ENCODE results near the gene FEM1B. TPM values are rescaled to one million over a fixed set of nuclear protein-coding genes. Genes with fewer than 3 reads are reported as not detected.
A peak's percentile ranks its signal among the peaks of the same experiment; 100 is the strongest.

The FEM1B gene
- total and polyA plus RNA-seq, 4 donors = 11.3 to 96.3 (median 45.1) TPM

DNA sequence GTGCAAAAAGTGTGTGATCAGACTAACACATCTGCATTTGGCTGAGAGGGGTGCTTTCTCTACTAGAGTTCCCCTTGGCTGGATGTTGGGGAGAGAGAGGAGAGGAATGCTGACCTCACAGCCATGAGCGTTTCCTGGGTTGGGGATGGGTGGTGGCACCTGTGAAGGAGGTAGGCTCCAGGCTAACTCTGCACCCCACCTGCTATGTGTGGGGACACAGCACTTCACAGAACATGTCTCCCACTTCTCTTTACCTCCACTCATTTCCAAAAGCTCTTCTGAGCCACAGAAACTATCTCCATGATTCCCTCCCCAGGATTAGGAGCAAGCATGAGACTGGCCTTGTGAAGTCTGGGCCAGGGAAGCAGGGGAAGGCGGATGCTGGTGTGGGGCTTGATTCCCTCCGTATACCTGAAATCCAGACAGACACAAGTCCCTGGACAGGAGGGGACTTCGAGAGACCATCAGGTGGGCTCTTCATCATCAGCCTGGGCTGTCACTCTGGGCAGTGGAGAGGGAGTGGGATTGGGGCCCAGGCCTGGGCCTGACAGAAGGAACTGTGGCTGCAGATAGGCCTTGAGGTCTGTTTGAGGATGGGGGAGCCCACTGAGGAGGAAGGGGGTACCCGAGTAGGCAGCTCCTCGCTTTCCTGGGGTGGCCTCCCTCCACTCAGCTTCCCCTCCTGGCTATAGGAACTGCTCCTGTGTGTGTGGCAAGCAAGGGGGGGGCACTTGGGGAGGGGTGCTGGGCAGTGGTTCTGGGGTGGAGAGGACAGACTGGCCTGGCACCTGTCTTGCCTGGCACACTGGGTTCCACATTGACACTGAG is 40.7 kb downstream of the FEM1B start:
- Histone ChIP-seq H3K4me1 (ENCODE audit: control insufficient read depth in 1 of 2, insufficient read depth in 2 of 2, low read length in 2 of 2) (no peaks in the 10 kb centered on the region), H3K27me3 (ENCODE audit: control insufficient read depth in 1 of 2, insufficient read depth in 2 of 2, low read length in 1 of 2) (no peaks in the 10 kb centered on the region), H3K36me3 (ENCODE audit: control insufficient read depth in 1 of 2, insufficient read depth in 2 of 2, low read length in 1 of 2) (peaks cover 5 to 15% of the 10 kb centered on the region in 2 donors), H3K9me3 (ENCODE audit: control insufficient read depth, low read length) (no peaks in the 10 kb centered on the region), H3K4me3 (ENCODE audit: low read length in 2 of 2) (no peak overlapping the region), H3K27ac (ENCODE audit: low read depth in 1 of 2, low read length in 2 of 2) (peak overlapping the region in 1 of 2 donors; percentile 28)
- WGBS, 2 donors = 89 to 91% methylated on average over 6 of the region's 6 CpGs
- ATAC-seq (ENCODE audit: low FRiP score) = no peak
- intact Hi-C loops (cut with DNase I) = no loop called here
- peak in 1 of 2 donors; percentile 59 for DNase-seq

DNA sequence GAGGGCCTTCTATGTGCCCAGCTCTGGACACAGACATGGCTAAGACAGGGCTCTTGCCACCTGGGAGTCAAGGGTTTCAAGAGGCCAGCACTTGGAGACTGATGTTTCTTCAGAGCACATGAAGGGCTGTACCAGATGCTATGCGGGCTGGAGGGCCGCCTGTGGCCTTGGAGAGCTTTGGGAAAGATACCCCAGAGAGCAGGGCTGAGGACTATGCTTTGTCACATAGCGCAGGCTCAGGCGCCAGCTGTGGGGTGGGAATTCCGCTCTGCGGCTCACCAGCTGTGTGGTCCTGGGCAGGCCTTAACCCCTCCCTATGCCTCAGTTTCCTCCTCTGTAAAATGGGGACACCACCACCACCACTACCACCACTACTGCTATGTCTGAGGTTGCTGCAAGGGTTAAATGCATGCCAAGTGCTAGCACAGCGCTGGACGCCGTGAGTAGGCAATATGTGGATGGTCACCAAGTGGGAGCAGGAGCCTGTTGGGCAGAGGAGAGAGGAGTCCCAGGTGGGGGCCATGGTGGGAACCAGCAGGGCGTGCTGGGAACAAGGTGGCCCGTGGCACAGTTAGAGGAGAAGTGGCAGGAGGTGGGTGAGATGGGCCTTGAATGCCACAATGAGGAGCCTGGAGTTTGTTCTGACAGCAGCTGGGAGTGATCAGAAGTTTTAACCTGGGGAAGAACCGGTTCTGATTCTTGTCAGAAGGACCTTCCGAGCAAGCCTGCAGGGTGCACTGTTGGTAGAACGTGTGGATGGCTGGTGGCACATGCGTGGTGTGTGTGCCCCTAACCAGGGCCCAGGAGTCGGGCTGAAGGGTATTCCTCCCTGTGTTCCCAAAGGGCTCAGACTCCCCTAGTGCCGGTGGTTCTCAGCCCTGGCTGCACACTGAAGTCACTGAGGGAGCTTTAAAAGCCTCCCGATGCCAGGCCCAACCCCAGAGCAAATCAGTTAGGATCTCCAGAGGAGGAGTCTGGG is 41.7 kb downstream of the FEM1B start:
- ATAC-seq (ENCODE audit: low FRiP score) (no peak), DNase-seq (peak; percentile 13 to 51)
- H3K4me1 ChIP-seq (ENCODE audit: control insufficient read depth in 1 of 2, insufficient read depth in 2 of 2, low read length in 2 of 2) = no peaks in the 10 kb centered on the region
- intact Hi-C loops (cut with DNase I) = no loop called here
- H3K9me3 ChIP-seq (ENCODE audit: control insufficient read depth, low read length) = no peaks in the 10 kb centered on the region
- WGBS, 2 donors = 86 to 93% methylated on average over 18 of the region's 18 CpGs
- peaks cover 5 to 19% of the 10 kb centered on the region in 2 donors for H3K36me3 ChIP-seq (ENCODE audit: control insufficient read depth in 1 of 2, insufficient read depth in 2 of 2, low read length in 1 of 2)
- H3K27ac ChIP-seq (ENCODE audit: low read depth in 1 of 2, low read length in 2 of 2) = no peak overlapping the region
- no peaks in the 10 kb centered on the region for H3K27me3 ChIP-seq (ENCODE audit: control insufficient read depth in 1 of 2, insufficient read depth in 2 of 2, low read length in 1 of 2)
- H3K4me3 ChIP-seq (ENCODE audit: low read length in 2 of 2) = no peak overlapping the region

DNA sequence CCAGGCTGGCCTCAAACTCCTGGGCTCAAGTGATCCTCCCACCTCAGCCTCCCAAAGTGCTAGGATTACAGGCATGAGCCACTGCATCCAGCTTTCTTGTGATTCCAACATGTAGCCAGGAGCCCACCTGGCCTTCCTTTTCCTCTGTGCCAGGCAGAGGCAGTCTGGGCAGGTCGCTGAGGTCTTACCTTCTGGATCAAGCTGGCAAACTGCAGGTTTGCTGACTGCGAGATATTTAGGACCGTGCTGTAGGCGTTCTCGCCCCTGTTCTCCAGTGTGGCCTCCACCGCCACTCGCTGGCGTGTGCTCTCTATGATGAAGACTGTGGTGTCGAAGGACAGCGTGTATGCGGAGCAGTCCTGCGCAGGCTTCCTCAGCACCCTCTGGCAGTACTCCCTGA is 42.5 kb downstream of the FEM1B start:
- H3K9me3 ChIP-seq (ENCODE audit: control insufficient read depth, low read length) = no peaks in the 10 kb centered on the region
- H3K4me1 ChIP-seq (ENCODE audit: control insufficient read depth in 1 of 2, insufficient read depth in 2 of 2, low read length in 2 of 2) = no peaks in the 10 kb centered on the region
- no peak for ATAC-seq (ENCODE audit: low FRiP score)
- 96 to 98% methylated on average over 12 of the region's 12 CpGs for WGBS, 2 donors
- peaks cover 5 to 21% of the 10 kb centered on the region in 2 donors for H3K36me3 ChIP-seq (ENCODE audit: control insufficient read depth in 1 of 2, insufficient read depth in 2 of 2, low read length in 1 of 2)
- no peak overlapping the region for H3K27ac ChIP-seq (ENCODE audit: low read depth in 1 of 2, low read length in 2 of 2)
- no peak overlapping the region for H3K4me3 ChIP-seq (ENCODE audit: low read length in 2 of 2)
- no peaks in the 10 kb centered on the region for H3K27me3 ChIP-seq (ENCODE audit: control insufficient read depth in 1 of 2, insufficient read depth in 2 of 2, low read length in 1 of 2)
- DNase-seq = peak; percentile 24 to 52
- intact Hi-C loops (cut with DNase I) = no loop called here

DNA sequence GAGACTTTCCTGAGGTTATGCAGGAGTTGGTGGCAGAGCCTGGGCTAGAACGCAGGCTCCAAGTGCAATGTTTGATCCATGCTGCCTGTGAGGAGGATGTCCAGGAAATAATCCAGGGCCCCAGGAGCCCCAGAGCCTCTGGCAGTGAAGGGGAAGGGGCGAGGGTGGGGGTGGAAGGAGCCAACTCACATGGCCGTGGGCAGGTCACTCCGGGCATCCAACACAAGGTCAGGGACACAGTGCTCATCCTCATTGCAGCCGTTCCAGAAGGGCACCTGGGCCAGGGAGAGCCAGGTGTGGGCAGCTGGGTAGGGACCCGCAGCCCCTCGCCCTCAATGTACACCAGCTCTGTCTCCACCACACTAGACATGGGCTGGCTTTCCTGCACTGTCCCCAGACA is 43.7 kb downstream of the FEM1B start:
- ATAC-seq (ENCODE audit: low FRiP score) (no peak), DNase-seq (peak; percentile 29 to 60)
- intact Hi-C loops (cut with DNase I) = no loop called here
- H3K4me3 ChIP-seq (ENCODE audit: low read length in 2 of 2) = no peak overlapping the region
- peaks cover 8 to 19% of the 10 kb centered on the region in 2 donors for H3K36me3 ChIP-seq (ENCODE audit: control insufficient read depth in 1 of 2, insufficient read depth in 2 of 2, low read length in 1 of 2)
- no peaks in the 10 kb centered on the region for H3K9me3 ChIP-seq (ENCODE audit: control insufficient read depth, low read length)
- no peaks in the 10 kb centered on the region for H3K27me3 ChIP-seq (ENCODE audit: control insufficient read depth in 1 of 2, insufficient read depth in 2 of 2, low read length in 1 of 2)
- peaks cover 0 to 3% of the 10 kb centered on the region in 2 donors for H3K4me1 ChIP-seq (ENCODE audit: control insufficient read depth in 1 of 2, insufficient read depth in 2 of 2, low read length in 2 of 2)
- 87 to 93% methylated on average over 7 of the region's 7 CpGs for WGBS, 2 donors
- no peak overlapping the region for H3K27ac ChIP-seq (ENCODE audit: low read depth in 1 of 2, low read length in 2 of 2)

DNA sequence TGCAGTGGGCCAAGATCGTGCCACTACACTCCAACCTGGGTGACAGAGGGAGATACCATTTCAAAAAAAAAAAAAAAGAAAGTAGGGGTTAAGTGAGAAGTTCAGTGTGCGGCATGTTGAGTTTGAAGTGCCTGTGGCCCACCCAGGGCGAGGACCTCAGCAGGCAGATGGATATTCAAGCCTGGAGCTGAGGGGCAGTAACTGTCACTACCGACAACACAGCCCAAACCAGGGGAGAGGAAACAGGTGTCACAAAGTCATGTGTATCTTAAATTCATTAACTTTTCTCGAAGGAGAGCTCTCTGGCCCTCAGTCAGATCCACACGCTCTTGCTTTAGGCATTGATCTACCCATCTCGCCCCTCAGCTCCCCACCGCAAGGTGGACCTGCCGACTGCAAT is 45.3 kb downstream of the FEM1B start:
- Histone ChIP-seq H3K27ac (ENCODE audit: low read depth in 1 of 2, low read length in 2 of 2) (no peak overlapping the region), H3K9me3 (ENCODE audit: control insufficient read depth, low read length) (no peaks in the 10 kb centered on the region), H3K36me3 (ENCODE audit: control insufficient read depth in 1 of 2, insufficient read depth in 2 of 2, low read length in 1 of 2) (peaks cover 8 to 17% of the 10 kb centered on the region in 2 donors), H3K4me3 (ENCODE audit: low read length in 2 of 2) (no peak overlapping the region), H3K27me3 (ENCODE audit: control insufficient read depth in 1 of 2, insufficient read depth in 2 of 2, low read length in 1 of 2) (no peaks in the 10 kb centered on the region), H3K4me1 (ENCODE audit: control insufficient read depth in 1 of 2, insufficient read depth in 2 of 2, low read length in 2 of 2) (peaks cover 2 to 3% of the 10 kb centered on the region in 2 donors)
- DNase-seq (no peak), ATAC-seq (ENCODE audit: low FRiP score) (no peak)
- WGBS, 2 donors = 75 to 79% methylated on average over 9 of the region's 9 CpGs
- intact Hi-C loops (cut with DNase I) = no loop called here

DNA sequence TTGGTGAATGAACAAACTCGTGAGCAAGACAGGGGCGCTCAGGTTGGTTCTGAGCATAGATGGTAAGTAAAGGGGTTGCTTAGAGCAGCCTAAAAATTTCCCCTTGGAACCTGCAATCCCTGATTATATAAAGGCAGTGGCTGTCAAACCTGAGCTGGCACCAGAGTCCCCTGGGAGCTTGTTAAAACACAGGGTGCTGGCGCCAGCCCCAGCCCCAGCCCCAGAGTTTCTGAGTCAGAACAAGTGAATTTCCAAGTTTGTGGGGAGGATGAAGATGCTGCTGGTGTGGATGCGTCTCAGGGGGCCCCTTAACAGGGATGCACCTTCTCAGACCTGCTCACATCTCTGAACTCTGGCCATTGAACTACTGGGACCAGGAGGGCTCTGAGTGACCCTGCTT is 48.2 kb downstream of the FEM1B start:
- 31 to 32% methylated on average over 4 of the region's 4 CpGs for WGBS, 2 donors
- Histone ChIP-seq H3K27ac (ENCODE audit: low read depth in 1 of 2, low read length in 2 of 2) (peak overlapping the region; percentile 15 to 66), H3K4me1 (ENCODE audit: control insufficient read depth in 1 of 2, insufficient read depth in 2 of 2, low read length in 2 of 2) (peaks cover 2 to 3% of the 10 kb centered on the region in 2 donors)

DNA sequence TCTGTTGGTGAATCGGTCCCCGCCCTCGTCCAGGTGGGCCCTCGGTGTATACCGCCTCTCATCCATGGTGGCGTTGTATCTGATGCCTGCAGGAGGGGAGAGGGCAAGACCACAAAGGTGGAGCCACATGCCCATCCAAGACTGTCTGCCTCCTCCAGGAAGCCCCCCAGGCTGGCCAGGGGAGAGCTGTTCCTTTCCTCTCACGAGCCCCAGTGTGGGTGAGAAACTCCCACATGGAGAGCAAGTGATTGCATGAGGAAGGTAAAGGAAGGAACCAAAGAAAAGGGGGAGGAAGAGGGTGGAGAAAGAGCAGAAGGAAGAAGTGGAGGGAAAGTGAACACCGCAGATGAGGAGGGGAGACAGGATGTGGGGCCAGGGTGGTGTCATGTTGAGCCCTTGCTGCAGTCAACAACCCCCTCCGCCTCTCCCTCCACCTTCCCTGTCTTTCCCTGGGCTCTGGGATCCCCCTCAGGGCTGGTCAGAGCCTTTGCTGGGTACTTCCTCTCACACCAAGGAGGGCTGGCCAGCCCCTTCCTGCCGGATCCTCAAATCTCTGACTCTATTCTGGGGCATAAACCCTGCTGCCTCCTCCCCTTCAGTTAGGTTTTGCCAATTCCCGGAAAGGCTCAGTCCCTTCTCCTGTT is 49.3 kb downstream of the FEM1B start:
- H3K27me3 ChIP-seq (ENCODE audit: control insufficient read depth in 1 of 2, insufficient read depth in 2 of 2, low read length in 1 of 2) = no peaks in the 10 kb centered on the region
- 85 to 87% methylated on average over 11 of the region's 11 CpGs for WGBS, 2 donors
- ATAC-seq (ENCODE audit: low FRiP score) = peak; percentile 13
- no peak overlapping the region for H3K4me3 ChIP-seq (ENCODE audit: low read length in 2 of 2)
- no peaks in the 10 kb centered on the region for H3K9me3 ChIP-seq (ENCODE audit: control insufficient read depth, low read length)
- peaks cover 2 to 3% of the 10 kb centered on the region in 2 donors for H3K4me1 ChIP-seq (ENCODE audit: control insufficient read depth in 1 of 2, insufficient read depth in 2 of 2, low read length in 2 of 2)
- peaks cover 9 to 18% of the 10 kb centered on the region in 2 donors for H3K36me3 ChIP-seq (ENCODE audit: control insufficient read depth in 1 of 2, insufficient read depth in 2 of 2, low read length in 1 of 2)
- peak overlapping the region in 1 of 2 donors; percentile 66 for H3K27ac ChIP-seq (ENCODE audit: low read depth in 1 of 2, low read length in 2 of 2)
- intact Hi-C loops (cut with DNase I) = no loop called here
- no peak for DNase-seq

More for the DNA sequence above, 48.2 kb downstream of the FEM1B start:
- peaks cover 9 to 13% of the 10 kb centered on the region in 2 donors for H3K36me3 ChIP-seq (ENCODE audit: control insufficient read depth in 1 of 2, insufficient read depth in 2 of 2, low read length in 1 of 2)
- intact Hi-C loops (cut with DNase I) = no loop called here
- no peak overlapping the region for H3K4me3 ChIP-seq (ENCODE audit: low read length in 2 of 2)
- H3K9me3 ChIP-seq (ENCODE audit: control insufficient read depth, low read length) = no peaks in the 10 kb centered on the region
- peak; percentile 79 to 87 for DNase-seq
- ATAC-seq (ENCODE audit: low FRiP score) = peak; percentile 39
- H3K27me3 ChIP-seq (ENCODE audit: control insufficient read depth in 1 of 2, insufficient read depth in 2 of 2, low read length in 1 of 2) = no peaks in the 10 kb centered on the region

DNA sequence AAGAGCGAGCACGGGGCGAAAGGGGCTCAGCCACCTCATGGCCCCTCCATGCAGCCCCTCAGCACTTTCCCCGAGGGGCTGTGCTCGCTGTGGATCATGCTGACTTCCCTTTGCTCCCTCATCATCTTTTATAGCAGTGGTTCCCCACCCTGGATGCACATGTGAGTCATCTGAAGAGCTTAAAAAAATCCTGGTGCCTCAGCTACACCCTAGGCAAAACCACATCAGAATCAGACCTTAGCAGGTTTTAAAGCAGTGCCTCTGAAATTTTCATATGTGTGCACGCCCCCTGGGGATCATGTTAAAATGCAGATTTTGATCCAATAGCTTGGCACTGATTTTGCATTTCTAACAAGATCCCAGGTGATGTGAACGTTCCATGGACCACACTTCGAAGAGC is 50.9 kb downstream of the FEM1B start:
- intact Hi-C loops (cut with DNase I) = no loop called here
- Histone ChIP-seq H3K36me3 (ENCODE audit: control insufficient read depth in 1 of 2, insufficient read depth in 2 of 2, low read length in 1 of 2) (peaks cover 9 to 19% of the 10 kb centered on the region in 2 donors), H3K4me1 (ENCODE audit: control insufficient read depth in 1 of 2, insufficient read depth in 2 of 2, low read length in 2 of 2) (peaks cover 2 to 4% of the 10 kb centered on the region in 2 donors), H3K27ac (ENCODE audit: low read depth in 1 of 2, low read length in 2 of 2) (no peak overlapping the region), H3K27me3 (ENCODE audit: control insufficient read depth in 1 of 2, insufficient read depth in 2 of 2, low read length in 1 of 2) (no peaks in the 10 kb centered on the region), H3K9me3 (ENCODE audit: control insufficient read depth, low read length) (no peaks in the 10 kb centered on the region), H3K4me3 (ENCODE audit: low read length in 2 of 2) (no peak overlapping the region)
- 77 to 89% methylated on average over 8 of the region's 8 CpGs for WGBS, 2 donors
- DNase-seq (no peak), ATAC-seq (ENCODE audit: low FRiP score) (no peak)

All from aorta (tissue), 5 donors.